Neural cell (in vitro differentiated cells): ENCODE measurements around the gene PMEPA1. TPM values are rescaled to one million over a fixed set of nuclear protein-coding genes. Genes with fewer than 3 reads are reported as not detected.

Experiments
- H2AFZ ChIP-seq: fragments of 200-600, 300-800 bp; sonication (generic), shearing (Covaris generic); 2 replicates; pipeline ENCODE4 v1.6.0; 2014; ENCODE audit warnings: low read depth, mild to moderate bottlenecking, antibody characterized with exemption, low read length, moderate library complexity
- H3F3A ChIP-seq: fragments of 200-600 bp; shearing (Covaris generic); 2 replicates; pipeline ENCODE4 v1.6.1; 2016; ENCODE audit warnings: mild to moderate bottlenecking, moderate library complexity, mixed read lengths, antibody characterized with exemption, low read length; ENCODE audit not compliant: insufficient read depth, poor library complexity, severe bottlenecking
- H3K27ac ChIP-seq: fragments of 200-600, 300-800 bp; sonication (generic), shearing (Covaris generic); 2 replicates; pipeline ENCODE4 v1.5.1; 2014; ENCODE audit warnings: mild to moderate bottlenecking, low read length, moderate library complexity
- H3K27me3 ChIP-seq: fragments of 300-800, 200-600 bp; sonication (generic), shearing (Covaris generic); 2 replicates; pipeline ENCODE4 v1.6.0; 2014; ENCODE audit warnings: mild to moderate bottlenecking, low read depth, low read length, moderate library complexity; ENCODE audit not compliant: insufficient read depth
- H3K36me3 ChIP-seq: fragments of 300-800, 200-600 bp; sonication (generic), shearing (Covaris generic); 2 replicates; pipeline ENCODE4 v1.5.1; 2014; ENCODE audit warnings: mild to moderate bottlenecking, antibody characterized with exemption, low read length, moderate library complexity; ENCODE audit not compliant: insufficient read depth
- H3K4me2 ChIP-seq: fragments of 300-800, 200-600 bp; sonication (generic), shearing (Covaris generic); 2 replicates; pipeline ENCODE4 v1.6.0; 2014; ENCODE audit warnings: mild to moderate bottlenecking, low read length
- H3K4me3 ChIP-seq: fragments of 300-800, 200-600 bp; sonication (generic), shearing (Covaris generic); 2 replicates; pipeline ENCODE4 v1.5.1; 2014; ENCODE audit warnings: mild to moderate bottlenecking, low read length, moderate library complexity
- H3K79me2 ChIP-seq: fragments of 200-600 bp; shearing (Covaris generic); replicated peaks from 2 replicates; pipeline ENCODE4 v1.6.0; 2014; ENCODE audit warnings: mild to moderate bottlenecking, low read length, moderate library complexity; ENCODE audit not compliant: insufficient read depth
- H3K9ac ChIP-seq: fragments of 300-800, 200-600 bp; sonication (generic), shearing (Covaris generic); 2 replicates; pipeline ENCODE4 v1.6.1; 2016; ENCODE audit warnings: mild to moderate bottlenecking, low read length, mixed read lengths
- H3K9me2 ChIP-seq: fragments of 200-600 bp; shearing (Covaris generic); 2 replicates; pipeline ENCODE4 v1.6.1; 2016; ENCODE audit warnings: mild to moderate bottlenecking, low read length, mixed read lengths; ENCODE audit not compliant: insufficient read depth
- H3K9me3 ChIP-seq: fragments of 200-600, 300-800 bp; sonication (generic), shearing (Covaris generic); 2 replicates; pipeline ENCODE4 v1.6.1; 2016; ENCODE audit warnings: mild to moderate bottlenecking, mixed run types, low read length, moderate library complexity, mixed read lengths
- H4K20me1 ChIP-seq: fragments of 200-600 bp; shearing (Covaris generic); 2 replicates; pipeline ENCODE4 v1.6.1; 2016; ENCODE audit warnings: mild to moderate bottlenecking, mixed run types; ENCODE audit not compliant: insufficient read depth
- EP300 ChIP-seq: fragments of 450-650 bp; conservative IDR thresholded peaks from 2 replicates; pipeline ENCODE4 v1.6.1; 2014; ENCODE audit warnings: antibody characterized with exemption, mild to moderate bottlenecking, moderate library complexity; ENCODE audit not compliant: poor library complexity, severe bottlenecking
- EZH2 ChIP-seq: fragments of 200-600, 300-800 bp; shearing (Covaris generic), sonication (generic); IDR thresholded peaks from 2 replicates; pipeline ENCODE4 v1.6.1; 2014; ENCODE audit warnings: antibody characterized with exemption, low read length, borderline replicate concordance, mild to moderate bottlenecking; ENCODE audit not compliant: insufficient read depth, poor library complexity, severe bottlenecking
- MXI1 ChIP-seq: fragments of 450-650 bp; conservative IDR thresholded peaks from 2 replicates; pipeline ENCODE4 v1.6.1; 2014; ENCODE audit warnings: antibody characterized with exemption, mild to moderate bottlenecking; ENCODE audit not compliant: poor library complexity, severe bottlenecking
- POLR2AphosphoS5 ChIP-seq: IDR thresholded peaks from 2 replicates; pipeline ENCODE4 v1.6.1; 2012
- RAD21 ChIP-seq: fragments of 450-650 bp; conservative IDR thresholded peaks from 2 replicates; pipeline ENCODE4 v1.6.1; 2014; ENCODE audit warnings: antibody characterized with exemption, mild to moderate bottlenecking, moderate library complexity
- REST ChIP-seq: IDR thresholded peaks from 2 replicates; pipeline ENCODE4 v1.6.1; 2012; ENCODE audit warnings: borderline replicate concordance
- TAF1 ChIP-seq: IDR thresholded peaks from 2 replicates; pipeline ENCODE4 v1.6.1; 2012; ENCODE audit warnings: low read depth
- polyA plus RNA-seq: library from polyadenylated mRNA; depleted of rRNA; stranded (reverse); fragments of >200 nt; gene quantifications from 2 replicates; pipeline ENCODE4 v1.2.3, GENCODE V29; 2014
- TF ChIP-seq, protein P1 (sequence below): fragments of 450-650 bp; IDR thresholded peaks from 2 replicates; pipeline ENCODE4 v1.5.1; 2014; ENCODE audit warnings: antibody characterized with exemption, mild to moderate bottlenecking, moderate library complexity; ENCODE audit not compliant: poor library complexity, severe bottlenecking

Gene PMEPA1
- polyA plus RNA-seq, 1 donor from 2014 or later: 5.0 TPM

DNA sequence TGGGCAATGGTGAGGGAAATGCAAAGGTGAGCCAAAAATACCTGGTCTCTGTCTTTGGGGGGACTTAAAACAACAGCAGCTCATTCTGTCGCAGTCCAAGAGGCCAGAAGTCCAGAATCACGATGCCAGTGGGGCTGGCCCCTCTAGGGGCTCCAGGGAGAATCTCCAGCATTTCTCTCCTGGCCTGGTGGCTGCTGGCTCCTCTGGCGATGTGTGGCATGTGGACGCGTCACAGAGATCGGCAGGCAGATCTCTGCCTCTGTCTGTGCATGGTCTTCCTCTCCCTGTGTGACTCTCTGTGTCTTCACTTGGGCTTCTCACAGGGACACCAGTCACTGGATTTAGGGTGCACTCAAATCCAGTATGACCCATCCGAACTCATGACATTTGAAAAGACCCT is 14.0 kb upstream of the PMEPA1 start:
- Histone ChIP-seq H2AFZ (no peak overlapping the region), H3F3A (no peaks in the 10 kb centered on the region), H3K36me3 (no peaks in the 10 kb centered on the region), H3K9me2 (no peaks in the 10 kb centered on the region), H3K4me3 (no peak overlapping the region), H3K9ac (no peak overlapping the region), H3K79me2 (no peaks in the 10 kb centered on the region), H4K20me1 (no peaks in the 10 kb centered on the region), H3K27ac (no peak overlapping the region), H3K9me3 (no peaks in the 10 kb centered on the region), H3K27me3 (no peaks in the 10 kb centered on the region), H3K4me2 (no peak overlapping the region)
- TF ChIP-seq POLR2AphosphoS5 (no peak), EZH2 (no peak), EP300 (no peak)

DNA sequence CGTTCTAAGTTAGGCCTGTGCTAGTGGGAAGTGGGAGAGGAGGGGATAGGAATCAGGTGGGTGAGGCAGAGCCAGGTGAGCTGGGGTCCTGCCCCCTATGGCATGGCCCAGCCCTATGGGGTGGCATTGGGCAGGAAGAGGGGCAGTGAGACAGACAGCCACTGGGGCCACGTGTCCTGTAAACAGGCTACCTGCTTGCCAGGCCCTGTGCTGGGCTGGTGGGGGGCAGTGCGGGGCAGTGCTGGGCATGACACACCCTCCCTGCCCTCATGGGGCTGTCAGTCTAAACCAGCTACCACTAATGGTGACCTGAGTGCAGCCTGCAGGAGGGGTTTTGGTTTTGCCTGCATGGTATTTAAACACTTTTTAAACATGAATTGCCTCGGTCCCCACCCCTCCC is 10.1 kb upstream of the PMEPA1 start:
- Histone ChIP-seq H3K27ac (no peak overlapping the region), H4K20me1 (no peaks in the 10 kb centered on the region), H3K79me2 (no peaks in the 10 kb centered on the region), H3F3A (no peaks in the 10 kb centered on the region), H3K9me3 (no peaks in the 10 kb centered on the region), H3K9ac (no peak overlapping the region), H3K9me2 (no peaks in the 10 kb centered on the region), H3K4me3 (no peak overlapping the region), H3K27me3 (no peaks in the 10 kb centered on the region), H3K4me2 (no peak overlapping the region), H3K36me3 (no peaks in the 10 kb centered on the region), H2AFZ (no peak overlapping the region)
- TF ChIP-seq, protein P1, sequence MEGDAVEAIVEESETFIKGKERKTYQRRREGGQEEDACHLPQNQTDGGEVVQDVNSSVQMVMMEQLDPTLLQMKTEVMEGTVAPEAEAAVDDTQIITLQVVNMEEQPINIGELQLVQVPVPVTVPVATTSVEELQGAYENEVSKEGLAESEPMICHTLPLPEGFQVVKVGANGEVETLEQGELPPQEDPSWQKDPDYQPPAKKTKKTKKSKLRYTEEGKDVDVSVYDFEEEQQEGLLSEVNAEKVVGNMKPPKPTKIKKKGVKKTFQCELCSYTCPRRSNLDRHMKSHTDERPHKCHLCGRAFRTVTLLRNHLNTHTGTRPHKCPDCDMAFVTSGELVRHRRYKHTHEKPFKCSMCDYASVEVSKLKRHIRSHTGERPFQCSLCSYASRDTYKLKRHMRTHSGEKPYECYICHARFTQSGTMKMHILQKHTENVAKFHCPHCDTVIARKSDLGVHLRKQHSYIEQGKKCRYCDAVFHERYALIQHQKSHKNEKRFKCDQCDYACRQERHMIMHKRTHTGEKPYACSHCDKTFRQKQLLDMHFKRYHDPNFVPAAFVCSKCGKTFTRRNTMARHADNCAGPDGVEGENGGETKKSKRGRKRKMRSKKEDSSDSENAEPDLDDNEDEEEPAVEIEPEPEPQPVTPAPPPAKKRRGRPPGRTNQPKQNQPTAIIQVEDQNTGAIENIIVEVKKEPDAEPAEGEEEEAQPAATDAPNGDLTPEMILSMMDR: no peak
- TF ChIP-seq EZH2 (no peak), REST (no peak)

GRCh38 chr20:57718490-57719009 is 8.7 kb upstream of the PMEPA1 start:
- TF ChIP-seq RAD21: no peak
- no peak for TF ChIP-seq EP300
- TF ChIP-seq REST: no peak
- TF ChIP-seq, protein P1: no peak
- peak; percentile 95 for TF ChIP-seq MXI1
- no peak for TF ChIP-seq TAF1
- Histone ChIP-seq H3K36me3 (no peaks in the 10 kb centered on the region), H3K4me3 (peak overlapping the region; percentile 63), H3K79me2 (no peaks in the 10 kb centered on the region), H3K9me3 (no peaks in the 10 kb centered on the region), H3K9ac (no peak overlapping the region), H3K4me2 (peak overlapping the region; percentile 20), H3K27ac (no peak overlapping the region), H2AFZ (no peak overlapping the region), H3F3A (no peaks in the 10 kb centered on the region), H3K27me3 (no peaks in the 10 kb centered on the region), H3K9me2 (no peaks in the 10 kb centered on the region), H4K20me1 (no peaks in the 10 kb centered on the region)
